K562 (cell line): ENCODE results near the gene PODNL1. TPM values are rescaled to one million over a fixed set of nuclear protein-coding genes. Genes with fewer than 3 reads are reported as not detected.
A peak's percentile ranks its signal among the peaks of the same experiment; 100 is the strongest.

ENCODE experiments used
- ATAC-seq: fragments of 200-7000 bp; cut with Tn5 transposase; 3 replicates; pipeline ENCODE4 v1.9.1; 2020; ENCODE audit warnings: moderate library complexity
- BruUV-seq: library from RNA; stranded (reverse); fragments of 400-500 nt; replicated peaks from 2 replicates; lab custom pipeline; 2021; lab: Mats Ljungman, UMichigan
- CTCF ChIA-PET: fragments of 300-600 bp; formaldehyde crosslinking; extraction: SDS; loops from one replicate; lab custom pipeline; 2021; ENCODE audit warnings: low intra/inter-chr PET ratio; lab: Yijun Ruan, JAX
- POLR2A ChIA-PET: fragments of 300-600, 350-650 bp; sonication (Branson Sonifier 250); formaldehyde crosslinking; extraction: SDS; loops from one replicate; lab custom pipeline; 2021; ENCODE audit warnings: antibody characterized with exemption, inconsistent platforms; lab: Yijun Ruan, JAX
- DNase-seq, 4 experiments: peaks; one replicate each; pipeline versions ENCODE4 v3.0.0 to v3.0.0-alpha.2; 2011 to 2018; ENCODE audit warnings: low spot score in 3 of 4, mixed read lengths in 3 of 4; ENCODE audit errors: extremely low read depth in 1 of 4
- FAIRE-seq: peaks from 2 replicates; lab custom pipeline; 2011; peaks lifted over from hg19 to GRCh38; lab: Jason Lieb, UNC
- H2AFZ ChIP-seq: 2 replicates; pipeline ENCODE4 v1.6.0; 2011; ENCODE audit warnings: low read depth, low read length, control low read depth, inconsistent platforms
- H3K27ac ChIP-seq: fragments of 200-600 bp; 3 replicates; pipeline ENCODE4 v1.8.0; 2011; ENCODE audit warnings: low read depth, mild to moderate bottlenecking, control low read depth, inconsistent platforms, low read length, moderate library complexity, mixed read lengths; ENCODE audit errors: extremely low read depth
- H3K27me3 ChIP-seq, 2 experiments: fragments of 300-600 bp in 1 of 2; 2 replicates in 1 of 2; 3 replicates in 1 of 2; pipeline versions ENCODE4 v1.6.0 to v1.8.0; 2011; ENCODE audit warnings: inconsistent platforms in 2 of 2, low read length in 2 of 2, mild to moderate bottlenecking in 1 of 2, mixed read lengths in 1 of 2, moderate library complexity in 1 of 2; ENCODE audit not compliant: control insufficient read depth in 2 of 2, insufficient read depth in 2 of 2
- H3K36me3 ChIP-seq: fragments of 300-600 bp; 3 replicates; pipeline ENCODE4 v1.8.0; 2011; ENCODE audit warnings: mild to moderate bottlenecking, low read length, inconsistent platforms; ENCODE audit not compliant: control insufficient read depth, insufficient read depth
- H3K4me1 ChIP-seq, 2 experiments: fragments of 200-600 bp in 1 of 2; replicated peaks in 1 of 2; 2 replicates in 1 of 2; 3 replicates in 1 of 2; pipeline versions ENCODE4 v1.5.1 to v1.8.0; 2011; ENCODE audit warnings: inconsistent platforms in 2 of 2, low read length in 2 of 2, mild to moderate bottlenecking in 1 of 2, mixed read lengths in 1 of 2, moderate library complexity in 1 of 2; ENCODE audit not compliant: control insufficient read depth in 2 of 2, insufficient read depth in 2 of 2
- H3K4me2 ChIP-seq: 2 replicates; pipeline ENCODE4 v1.6.1; 2011; ENCODE audit warnings: low read length, control low read depth, inconsistent platforms, mixed read lengths; ENCODE audit not compliant: insufficient read depth
- H3K4me3 ChIP-seq: fragments of 200-600 bp; sonication (generic), shearing (Covaris generic); 2 replicates; pipeline ENCODE4 v1.5.1; 2016; ENCODE audit warnings: control low read depth, inconsistent platforms
- H3K79me2 ChIP-seq: fragments of 200-600 bp; 3 replicates; pipeline ENCODE4 v1.8.0; 2011; ENCODE audit warnings: low read length, inconsistent platforms; ENCODE audit not compliant: control insufficient read depth, insufficient read depth
- H3K9ac ChIP-seq, 2 experiments: 2 replicates each; pipeline versions ENCODE4 v1.6.0 to v1.6.1; 2011; ENCODE audit warnings: low read depth in 2 of 2, low read length in 2 of 2, control low read depth in 1 of 2, inconsistent platforms in 1 of 2, mild to moderate bottlenecking in 1 of 2, mixed read lengths in 1 of 2; ENCODE audit not compliant: insufficient read depth in 1 of 2
- H3K9me1 ChIP-seq: one replicate; pipeline ENCODE4 v1.6.0; 2011; ENCODE audit warnings: inconsistent platforms, mild to moderate bottlenecking, low read length, moderate library complexity; ENCODE audit not compliant: control insufficient read depth, insufficient read depth
- H3K9me3 ChIP-seq: replicated peaks from 2 replicates; pipeline ENCODE4 v1.5.1; 2011; ENCODE audit warnings: low read depth, low read length, inconsistent platforms; ENCODE audit not compliant: control insufficient read depth, insufficient read depth
- H4K20me1 ChIP-seq: replicated peaks from 2 replicates; pipeline ENCODE4 v1.6.1; 2011; ENCODE audit warnings: low read length, inconsistent platforms, mixed read lengths; ENCODE audit not compliant: control insufficient read depth, insufficient read depth
- CBFA2T2 ChIP-seq: fragments of 450-650 bp; conservative IDR thresholded peaks from 2 replicates; pipeline ENCODE4 v1.6.1; 2017; ENCODE audit warnings: mild to moderate bottlenecking
- CHD2 ChIP-seq: IDR thresholded peaks from 2 replicates; pipeline ENCODE4 v1.6.1; 2011; ENCODE audit warnings: low read depth, low read length
- EP300 ChIP-seq: IDR thresholded peaks from 2 replicates; pipeline ENCODE4 v1.6.1; 2012; ENCODE audit warnings: low read length, improper control_type of control experiment
- MTA3 ChIP-seq: fragments of 450-650 bp; formaldehyde crosslinking; IDR thresholded peaks from 2 replicates; pipeline ENCODE4 v1.6.1; 2017; ENCODE audit warnings: mild to moderate bottlenecking, borderline replicate concordance
- NCOR1 ChIP-seq: fragments of 450-650 bp; IDR thresholded peaks from 2 replicates; pipeline ENCODE4 v1.6.1; 2016; ENCODE audit warnings: mild to moderate bottlenecking, moderate library complexity
- SIRT6 ChIP-seq: IDR thresholded peaks from one replicate; pipeline ENCODE4 v1.6.1; 2012; ENCODE audit warnings: low read depth, mild to moderate bottlenecking, control low read depth, inconsistent platforms, low read length, moderate library complexity
- THRAP3 ChIP-seq: fragments of 450-650 bp; IDR thresholded peaks from 2 replicates; pipeline ENCODE4 v1.6.1; 2016; ENCODE audit warnings: mild to moderate bottlenecking, inconsistent platforms, borderline replicate concordance
- XRCC5 ChIP-seq: fragments of 200-400 bp; formaldehyde crosslinking; IDR thresholded peaks from 2 replicates; pipeline ENCODE4 v1.6.1; 2017; ENCODE audit warnings: low read depth, mild to moderate bottlenecking, low read length
- ZKSCAN1 ChIP-seq: fragments of 150-350 bp; IDR thresholded peaks from 2 replicates; pipeline ENCODE4 v1.6.1; 2016; ENCODE audit warnings: low read depth, low read length
- WGBS: fragments of 100-300 bp; shearing (Covaris generic); methylation state at CpG from one replicate; pipeline ENCODE4 v1.1.6; 2016; ENCODE audit warnings: low coverage, mixed read lengths; ENCODE audit not compliant: insufficient coverage; ENCODE audit errors: missing lambda C conversion rate; 5-methylcytosine and 5-hydroxymethylcytosine counted together
- in situ Hi-C: fragments of 300-500 bp; cut with MboI; formaldehyde crosslinking; loops from 4 replicates; pipeline ENCODE4 v1.15.0; 2018; ENCODE audit warnings: inconsistent platforms, mixed read lengths
- intact Hi-C: fragments of 100-400 bp; cut with micrococcal nuclease; formaldehyde crosslinking; loops from 2 replicates; pipeline ENCODE4 v1.14.2; 2022
- polyA plus RNA-seq, 8 experiments: library from polyadenylated mRNA; depleted of rRNA in 4 of 8; stranded (reverse) in 5 of 8; unstranded in 3 of 8; fragments of >200 nt; fragmentation: Nextera tagmentation in 2 of 8; fragmentation: Illumina TruSeq in 1 of 8; extraction: Ambion mirVana in 2 of 8; extraction: Trizol in 1 of 8; gene quantifications; 2 replicates each; pipeline versions ENCODE4 v1.2.1 to v1.2.3, GENCODE V29; 2011 to 2014; ENCODE audit warnings: inconsistent platforms in 1 of 8, missing spikeins in 1 of 8
- total RNA-seq, 7 experiments: library from RNA; depleted of rRNA in 6 of 7; stranded (reverse); fragments of >200 nt in 6 of 7; fragmentation: Illumina TruSeq in 2 of 7; extraction: Trizol in 2 of 7; gene quantifications; 2 replicates each; pipeline versions ENCODE4 v1.2.1 to v1.2.3, GENCODE V29; 2011 to 2021; ENCODE audit warnings: low replicate concordance in 1 of 7
- TF ChIP-seq, protein P1 (sequence below), 2 experiments: fragments of 450-650 bp; formaldehyde crosslinking in 1 of 2; IDR thresholded peaks; 2 replicates each; pipeline versions ENCODE4 v1.4.0 to v1.6.1; 2014 to 2020; ENCODE audit warnings: mild to moderate bottlenecking in 2 of 2, borderline replicate concordance in 1 of 2, low read depth in 1 of 2

PODNL1 gene
- total and polyA plus RNA-seq, 9 of the 15 experiments (the other 6 are each of a cell fraction or from before 2014, with no cell fraction given) = 0.18 to 0.47 (median 0.23) TPM; not detected in 3

DNA sequence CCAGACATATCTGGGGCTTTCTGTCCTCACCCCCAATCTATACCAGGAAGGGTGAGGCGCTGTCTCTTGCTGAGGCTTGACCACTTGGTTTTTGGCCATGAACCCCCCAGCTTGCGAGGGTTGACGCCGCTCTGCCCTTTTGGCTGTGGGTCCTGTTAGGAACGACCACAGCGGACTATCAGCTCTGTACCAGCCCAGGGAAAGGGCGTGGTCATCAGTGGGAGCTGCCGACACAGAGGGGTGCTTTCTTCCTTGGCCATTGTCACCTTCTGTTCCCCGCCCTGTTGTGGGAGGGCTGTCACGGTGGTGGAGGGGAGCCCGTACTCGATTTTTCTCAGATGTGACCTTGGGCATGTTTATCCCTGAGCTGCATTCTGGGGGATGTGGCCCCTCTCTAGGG lies 19.8 kb upstream of the PODNL1 start:
- WGBS = 4% methylated on average over 12 of the region's 12 CpGs
- CTCF ChIA-PET = no interaction called here
- no peaks in the 10 kb centered on the region for H3K27me3 ChIP-seq
- peak; percentile 99 for FAIRE-seq
- no peaks in the 10 kb centered on the region for H3K9me3 ChIP-seq
- in situ Hi-C loops = no loop called here
- H3K4me3 ChIP-seq = no peak overlapping the region
- no peak overlapping the region for H2AFZ ChIP-seq
- peak overlapping the region; percentile 68 for H3K4me2 ChIP-seq
- peaks cover 14 to 81% of the 10 kb centered on the region in 2 experiments; a peak in 4 of 5 replicates for H3K4me1 ChIP-seq
- peak overlapping the region in 1 of 2 experiments; percentile 57; a peak in 2 of 4 replicates for H3K9ac ChIP-seq
- no TSS peak for BruUV-seq
- peaks cover 15% of the 10 kb centered on the region for H3K79me2 ChIP-seq
- peak; percentile 82 to 90 (median 84) for DNase-seq
- peaks cover 4% of the 10 kb centered on the region; the same call in 1 of the 2 replicates for H4K20me1 ChIP-seq
- POLR2A ChIA-PET = interaction anchor here (0.5 to 0.7 kb wide), 6 partner anchors 11 to 1063 kb away, joined by 3 to 4 read pairs (median 3); no protein-coding TSS in a partner anchor
- intact Hi-C loops = loop anchor here (10.0 kb wide), 1 partner anchor 77 kb away; the partner anchor contains the start of gene IL27RA
- ATAC-seq = peak; percentile 84
- peak overlapping the region; percentile 58 for H3K27ac ChIP-seq
- peaks cover 89% of the 10 kb centered on the region for H3K36me3 ChIP-seq
- H3K9me1 ChIP-seq = no peaks in the 10 kb centered on the region
- TF ChIP-seq XRCC5 (peak; percentile 26; the same call in 1 of the 2 replicates), CHD2 (no peak), EP300 (peak; percentile 7; the same call in 1 of the 2 replicates), NCOR1 (peak; percentile 40; the same call in 1 of the 2 replicates), CBFA2T2 (peak; percentile 35; the same call in 1 of the 2 replicates), ZKSCAN1 (no peak), MTA3 (peak; percentile 51; the same call in 1 of the 2 replicates), SIRT6 (no peak), THRAP3 (no peak)
- TF ChIP-seq, protein P1, sequence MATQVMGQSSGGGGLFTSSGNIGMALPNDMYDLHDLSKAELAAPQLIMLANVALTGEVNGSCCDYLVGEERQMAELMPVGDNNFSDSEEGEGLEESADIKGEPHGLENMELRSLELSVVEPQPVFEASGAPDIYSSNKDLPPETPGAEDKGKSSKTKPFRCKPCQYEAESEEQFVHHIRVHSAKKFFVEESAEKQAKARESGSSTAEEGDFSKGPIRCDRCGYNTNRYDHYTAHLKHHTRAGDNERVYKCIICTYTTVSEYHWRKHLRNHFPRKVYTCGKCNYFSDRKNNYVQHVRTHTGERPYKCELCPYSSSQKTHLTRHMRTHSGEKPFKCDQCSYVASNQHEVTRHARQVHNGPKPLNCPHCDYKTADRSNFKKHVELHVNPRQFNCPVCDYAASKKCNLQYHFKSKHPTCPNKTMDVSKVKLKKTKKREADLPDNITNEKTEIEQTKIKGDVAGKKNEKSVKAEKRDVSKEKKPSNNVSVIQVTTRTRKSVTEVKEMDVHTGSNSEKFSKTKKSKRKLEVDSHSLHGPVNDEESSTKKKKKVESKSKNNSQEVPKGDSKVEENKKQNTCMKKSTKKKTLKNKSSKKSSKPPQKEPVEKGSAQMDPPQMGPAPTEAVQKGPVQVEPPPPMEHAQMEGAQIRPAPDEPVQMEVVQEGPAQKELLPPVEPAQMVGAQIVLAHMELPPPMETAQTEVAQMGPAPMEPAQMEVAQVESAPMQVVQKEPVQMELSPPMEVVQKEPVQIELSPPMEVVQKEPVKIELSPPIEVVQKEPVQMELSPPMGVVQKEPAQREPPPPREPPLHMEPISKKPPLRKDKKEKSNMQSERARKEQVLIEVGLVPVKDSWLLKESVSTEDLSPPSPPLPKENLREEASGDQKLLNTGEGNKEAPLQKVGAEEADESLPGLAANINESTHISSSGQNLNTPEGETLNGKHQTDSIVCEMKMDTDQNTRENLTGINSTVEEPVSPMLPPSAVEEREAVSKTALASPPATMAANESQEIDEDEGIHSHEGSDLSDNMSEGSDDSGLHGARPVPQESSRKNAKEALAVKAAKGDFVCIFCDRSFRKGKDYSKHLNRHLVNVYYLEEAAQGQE (IDR thresholded peaks at IDR 0.05; ENCODE audit: borderline replicate concordance) = no peak
- TF ChIP-seq, protein P1 (CRISPR knock-in tag; IDR thresholded peaks at IDR 0.05; ENCODE audit: low read depth) = no peak
